HUES48 (cell line): ENCODE data around the gene GPC5.
"Not testable (repeated sequence)": the region's sequence is repeated elsewhere in the genome, so short reads cannot be mapped to it uniquely, and the experiment has no call there.

Experiments
- H3K27ac ChIP-seq: one replicate; pipeline ENCODE4 v1.7.0; 2013; ENCODE audit warnings: low read depth, low read length, inconsistent platforms
- H3K27me3 ChIP-seq: 2 replicates; pipeline ENCODE4 v1.6.1; 2013; ENCODE audit warnings: mild to moderate bottlenecking, low read length; ENCODE audit not compliant: control insufficient read depth, insufficient read depth
- H3K36me3 ChIP-seq: 2 replicates; pipeline ENCODE4 v1.6.1; 2013; ENCODE audit warnings: low read length; ENCODE audit not compliant: control insufficient read depth, insufficient read depth
- H3K4me1 ChIP-seq: 2 replicates; pipeline ENCODE4 v1.6.1; 2013; ENCODE audit warnings: mild to moderate bottlenecking, low read length; ENCODE audit not compliant: control insufficient read depth, insufficient read depth
- H3K4me3 ChIP-seq: 2 replicates; pipeline ENCODE4 v1.5.1; 2013; ENCODE audit warnings: mild to moderate bottlenecking, low read depth, low read length
- H3K9ac ChIP-seq: 2 replicates; pipeline ENCODE4 v1.6.1; 2013; ENCODE audit warnings: mild to moderate bottlenecking, low read depth, low read length, moderate library complexity
- H3K9me3 ChIP-seq: 2 replicates; pipeline ENCODE4 v1.6.1; 2013; ENCODE audit warnings: low read length; ENCODE audit not compliant: control insufficient read depth, insufficient read depth

The GPC5 gene

DNA sequence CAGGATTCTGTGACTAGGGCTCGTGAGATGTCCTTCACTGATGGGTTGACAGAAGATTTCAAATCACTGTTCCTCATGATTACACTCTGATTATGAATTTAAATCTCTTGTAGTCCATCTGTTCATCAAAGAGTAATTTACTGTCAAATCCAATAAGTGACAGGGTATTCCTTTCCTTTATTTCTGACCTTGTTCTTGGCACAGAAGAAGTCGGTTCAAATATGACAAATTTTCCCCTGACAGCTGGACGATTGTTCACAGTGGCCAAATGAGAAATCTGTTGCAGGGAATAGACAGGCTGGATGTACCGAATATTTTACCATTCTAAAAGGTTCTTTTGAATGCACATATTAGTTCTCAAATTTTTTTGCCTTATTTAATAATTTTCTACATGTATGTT lies 1060.9 kb downstream of the GPC5 start:
- H3K4me1 ChIP-seq: no peaks in the 10 kb centered on the region
- no peaks in the 10 kb centered on the region for H3K9me3 ChIP-seq
- H3K27me3 ChIP-seq: no peaks in the 10 kb centered on the region
- H3K9ac ChIP-seq: no peak overlapping the region
- H3K4me3 ChIP-seq: no peak overlapping the region
- no peaks in the 10 kb centered on the region for H3K36me3 ChIP-seq
- H3K27ac ChIP-seq: no peak overlapping the region

DNA sequence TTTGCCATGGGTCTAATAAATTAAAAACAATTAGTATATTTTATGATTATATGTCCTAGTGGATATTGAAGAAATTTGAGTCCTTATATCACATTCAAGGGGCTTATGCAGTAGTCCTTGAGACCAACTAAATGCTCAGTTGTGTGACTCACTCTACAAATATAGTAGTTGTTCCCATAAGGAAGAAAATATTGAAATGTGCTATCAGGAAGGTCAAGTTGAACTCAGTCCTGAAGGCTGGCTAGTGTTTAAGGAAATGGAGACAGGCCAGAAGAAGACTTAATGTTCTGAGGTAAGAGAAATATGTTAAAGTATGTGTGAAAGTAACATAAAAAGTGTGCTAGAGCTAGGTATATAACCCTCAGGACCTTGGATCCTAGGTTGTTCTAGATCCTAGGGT lies 1062.1 kb downstream of the GPC5 start:
- Histone ChIP-seq H3K4me1 (no peaks in the 10 kb centered on the region), H3K4me3 (no peak overlapping the region), H3K9ac (no peak overlapping the region), H3K36me3 (no peaks in the 10 kb centered on the region), H3K9me3 (no peaks in the 10 kb centered on the region), H3K27ac (no peak overlapping the region), H3K27me3 (no peaks in the 10 kb centered on the region)

DNA sequence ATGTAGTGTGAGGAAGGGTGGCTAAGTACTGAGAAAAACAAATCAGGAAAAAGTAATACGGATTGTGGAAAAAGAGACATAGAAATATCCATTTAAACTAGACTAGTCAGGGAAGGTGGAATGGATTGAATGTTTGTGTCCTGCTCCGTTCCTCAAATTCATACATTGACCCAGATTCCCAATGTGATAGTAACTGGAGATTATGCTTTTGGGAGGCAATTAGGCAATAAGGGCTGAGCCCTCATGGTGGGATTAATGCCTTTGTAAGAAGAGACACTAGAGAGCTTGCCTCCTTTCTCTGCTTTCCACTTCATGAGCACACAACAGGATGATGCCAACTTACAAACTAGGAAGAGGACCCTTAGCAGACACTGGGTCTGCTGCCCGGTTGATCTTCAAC lies 1063.0 kb downstream of the GPC5 start:
- H3K27me3 ChIP-seq: no peaks in the 10 kb centered on the region
- no peak overlapping the region for H3K9ac ChIP-seq
- H3K36me3 ChIP-seq: no peaks in the 10 kb centered on the region
- no peaks in the 10 kb centered on the region for H3K9me3 ChIP-seq
- H3K4me3 ChIP-seq: no peak overlapping the region
- H3K27ac ChIP-seq: no peak overlapping the region
- H3K4me1 ChIP-seq: no peaks in the 10 kb centered on the region

GRCh38 chr13:92461831-92462230 lies 1063.4 kb downstream of the GPC5 start:
- no peaks in the 10 kb centered on the region for H3K9me3 ChIP-seq
- H3K4me1 ChIP-seq: no peaks in the 10 kb centered on the region
- no peaks in the 10 kb centered on the region for H3K27me3 ChIP-seq
- H3K36me3 ChIP-seq: no peaks in the 10 kb centered on the region
- H3K9ac ChIP-seq: no peak overlapping the region
- no peak overlapping the region for H3K4me3 ChIP-seq
- no peak overlapping the region for H3K27ac ChIP-seq

DNA sequence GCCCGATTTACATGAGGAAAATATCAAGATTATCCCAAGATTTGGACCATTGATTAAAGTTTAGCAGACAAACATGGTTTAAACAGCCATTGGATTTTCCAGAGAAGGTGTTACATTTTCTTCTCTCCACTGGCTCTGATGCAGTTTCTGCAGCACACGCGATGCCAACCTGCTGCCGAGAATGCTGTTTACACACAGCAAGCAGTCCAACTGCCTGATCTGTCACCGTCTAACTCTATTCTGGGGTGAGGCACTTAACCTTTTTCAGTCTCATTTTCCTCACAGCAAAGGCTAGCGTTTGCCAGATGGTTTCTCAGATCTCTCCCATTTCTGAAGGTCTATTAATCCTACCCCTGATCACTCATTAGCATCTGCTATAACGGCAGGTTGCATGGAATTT lies 1064.7 kb downstream of the GPC5 start:
- no peak overlapping the region for H3K9ac ChIP-seq
- no peaks in the 10 kb centered on the region for H3K36me3 ChIP-seq
- H3K27me3 ChIP-seq: no peaks in the 10 kb centered on the region
- no peak overlapping the region for H3K27ac ChIP-seq
- H3K9me3 ChIP-seq: no peaks in the 10 kb centered on the region
- H3K4me3 ChIP-seq: no peak overlapping the region
- H3K4me1 ChIP-seq: no peaks in the 10 kb centered on the region

- Histone ChIP-seq H3K9ac (no peak overlapping the region), H3K4me1 (no peaks in the 10 kb centered on the region), H3K9me3 (no peaks in the 10 kb centered on the region), H3K27ac (no peak overlapping the region), H3K36me3 (no peaks in the 10 kb centered on the region), H3K27me3 (no peaks in the 10 kb centered on the region), H3K4me3 (no peak overlapping the region)
Observed at GRCh38 chr13:92473765-92474475, 1075.5 kb downstream of the GPC5 start.

- no peaks in the 10 kb centered on the region for H3K4me1 ChIP-seq
- no peaks in the 10 kb centered on the region for H3K9me3 ChIP-seq
- no peaks in the 10 kb centered on the region for H3K27me3 ChIP-seq
- no peak overlapping the region for H3K9ac ChIP-seq
- no peak overlapping the region for H3K27ac ChIP-seq
- no peak overlapping the region for H3K4me3 ChIP-seq
- H3K36me3 ChIP-seq: no peaks in the 10 kb centered on the region
Observed at GRCh38 chr13:92480387-92480786, 1082.0 kb downstream of the GPC5 start.

DNA sequence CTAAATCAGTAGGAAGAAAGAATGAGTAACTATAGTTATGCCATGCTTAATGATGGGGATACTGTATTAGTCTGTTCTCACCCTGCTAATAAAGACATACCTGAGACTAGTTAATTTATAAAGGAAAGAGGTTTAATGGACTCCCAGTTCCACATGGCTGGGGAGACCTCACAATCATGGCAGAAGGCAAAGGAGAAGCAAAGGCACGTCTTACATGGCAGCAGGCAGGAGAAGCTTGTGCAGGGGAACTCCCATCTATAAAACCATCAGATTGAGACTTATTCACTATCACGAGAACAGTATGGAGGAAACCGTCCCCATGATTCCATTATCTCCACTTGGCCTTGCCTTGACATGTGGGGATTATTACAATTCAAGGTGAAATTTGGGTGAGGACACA lies 1084.4 kb downstream of the GPC5 start:
- not testable (repeated sequence) for H3K9me3 ChIP-seq, H3K4me1 ChIP-seq, H3K4me3 ChIP-seq, H3K9ac ChIP-seq, H3K36me3 ChIP-seq, H3K27ac ChIP-seq, H3K27me3 ChIP-seq

GRCh38 chr13:92483894-92484293 lies 1085.5 kb downstream of the GPC5 start:
- H3K27me3 ChIP-seq: no peaks in the 10 kb centered on the region
- no peaks in the 10 kb centered on the region for H3K4me1 ChIP-seq
- no peaks in the 10 kb centered on the region for H3K9me3 ChIP-seq
- H3K36me3 ChIP-seq: no peaks in the 10 kb centered on the region
- no peak overlapping the region for H3K4me3 ChIP-seq
- no peak overlapping the region for H3K9ac ChIP-seq
- H3K27ac ChIP-seq: no peak overlapping the region

GRCh38 chr13:92487238-92487637 lies 1088.8 kb downstream of the GPC5 start:
- no peaks in the 10 kb centered on the region for H3K27me3 ChIP-seq
- H3K27ac ChIP-seq: no peak overlapping the region
- H3K4me1 ChIP-seq: no peaks in the 10 kb centered on the region
- H3K9me3 ChIP-seq: no peaks in the 10 kb centered on the region
- no peak overlapping the region for H3K9ac ChIP-seq
- H3K36me3 ChIP-seq: no peaks in the 10 kb centered on the region
- H3K4me3 ChIP-seq: no peak overlapping the region

DNA sequence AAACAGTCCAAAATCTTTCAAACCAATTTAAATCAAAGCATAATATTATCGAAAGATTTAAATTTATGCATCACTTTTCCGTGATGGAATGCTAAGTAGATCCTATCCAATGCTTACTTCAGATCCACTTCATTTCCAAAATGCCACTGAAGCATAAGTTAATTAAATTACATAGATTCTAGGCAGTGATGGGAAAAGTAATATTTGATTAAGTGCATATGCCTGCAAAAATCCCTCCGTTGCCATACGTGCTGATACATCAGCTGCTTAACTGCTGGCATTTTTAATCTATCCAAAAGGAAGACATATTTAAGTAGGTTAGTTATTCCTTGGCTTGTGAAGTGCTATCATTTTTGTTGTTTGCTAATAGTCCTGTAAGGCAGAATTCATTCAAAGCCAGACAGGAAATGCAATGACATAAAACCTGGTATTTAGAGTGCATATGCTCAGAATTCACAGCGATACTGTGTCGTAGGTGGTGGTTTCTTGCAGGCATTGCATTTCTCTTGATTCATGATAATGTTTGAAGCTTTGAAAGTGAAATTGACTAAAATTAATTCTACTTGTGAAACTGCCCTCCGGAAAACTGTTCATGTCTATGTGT lies 1089.9 kb downstream of the GPC5 start:
- H3K4me1 ChIP-seq: 0 out of 2 replicates have a peak, but pooled peaks cover 3% of the 10 kb centered on the region
- no peaks in the 10 kb centered on the region for H3K36me3 ChIP-seq
- H3K27ac ChIP-seq: no peak overlapping the region
- H3K27me3 ChIP-seq: no peaks in the 10 kb centered on the region
- no peak overlapping the region for H3K9ac ChIP-seq
- H3K9me3 ChIP-seq: no peaks in the 10 kb centered on the region
- H3K4me3 ChIP-seq: no peak overlapping the region
